ENCODE measurements around the gene S100A11. TPM values are rescaled to one million over a fixed set of nuclear protein-coding genes. Genes with fewer than 3 reads are reported as not detected.

Gene S100A11
- total RNA-seq, 2 donors from 2014 or later = 197 to 272 TPM

Other genes with a start within 250 kb of the S100A11 start
- gene TDRKH, start 246.5 kb downstream of the S100A11 start, total RNA-seq = 10 to 100 TPM; 25.1 to 30.7 TPM
- under 1 TPM in 1 of 2 donors, not detected in 1; 0.72 TPM for gene LINGO4, start 231.6 kb downstream of the S100A11 start, total RNA-seq
- gene RORC, start 205.2 kb downstream of the S100A11 start, total RNA-seq = 10 to 100 TPM in 1 of 2 donors, 1 to 10 TPM in 1; 1.4 to 11.3 TPM
- 1 to 10 TPM; 1.6 to 2.3 TPM for gene C2CD4D, start 197.2 kb downstream of the S100A11 start, total RNA-seq
- gene THEM5, start 183.3 kb downstream of the S100A11 start, total RNA-seq = not detected
- gene THEM4, start 127.5 kb downstream of the S100A11 start, total RNA-seq = 10 to 100 TPM; 20.4 to 27.4 TPM
- gene S100A10, start 43.1 kb downstream of the S100A11 start, total RNA-seq = 100 to 1,000 TPM in 1 of 2 donors, 10 to 100 TPM in 1; 49.2 to 290 TPM
- gene TCHHL1, start 52.1 kb upstream of the S100A11 start, total RNA-seq = not detected
- gene TCHH, start 78.4 kb upstream of the S100A11 start, total RNA-seq = under 1 TPM in 1 of 2 donors, not detected in 1; 0.04 TPM
- gene RPTN, start 122.2 kb upstream of the S100A11 start, total RNA-seq = not detected
- not detected for gene HRNR, start 187.2 kb upstream of the S100A11 start, total RNA-seq